Measurements from ENCODE around the gene SUPT4H1. TPM values are rescaled to one million over a fixed set of nuclear protein-coding genes. Genes with fewer than 3 reads are reported as not detected.

Gene SUPT4H1
- total RNA-seq, 1 experiment from 2014 or later, result 74.8 TPM

- ChIA-PET POLR2A (ENCODE audit: unreplicated experiment) (no interaction called here), CTCF (no interaction called here)
- Histone ChIP-seq H3K27me3 (ENCODE audit: insufficient read depth, low read depth) (peaks cover 1% of the 10 kb centered on the region; the same call in 1 of the 2 replicates), H3K36me3 (ENCODE audit: low read depth) (no peaks in the 10 kb centered on the region), H2AFZ (no peak overlapping the region), H3K4me1 (replicated peaks; ENCODE audit: insufficient read depth) (no peaks in the 10 kb centered on the region), H3K9me2 (ENCODE audit: insufficient read depth) (no peaks in the 10 kb centered on the region), H3K4me3 (no peak overlapping the region), H3K9me3 (ENCODE audit: insufficient read depth, low read depth) (no peaks in the 10 kb centered on the region), H3K4me2 (no peak overlapping the region), H3K27ac (no peak overlapping the region), H4K20me1 (ENCODE audit: insufficient read depth) (no peaks in the 10 kb centered on the region), H3F3A (ENCODE audit: insufficient read depth, low read depth) (no peaks in the 10 kb centered on the region; the same call in 1 of the 2 replicates), H3K79me2 (ENCODE audit: low read depth) (no peaks in the 10 kb centered on the region)
- DNase-seq, result no peak
- intact Hi-C loops (cut with micrococcal nuclease; ENCODE audit: unreplicated experiment), result no loop called here
- no TSS peak for BruUV-seq (replicated peaks)
- TF ChIP-seq EZH2 (IDR thresholded peaks at IDR 0.05; ENCODE audit: low read depth) (no peak), CTCF (conservative IDR thresholded peaks at IDR 0.05) (no peak)
These were observed 17.3 kb downstream of the SUPT4H1 start for GRCh38 chr17:58334661-58335060.

GRCh38 chr17:58334256-58334655, 17.7 kb downstream of the SUPT4H1 start:
- TF ChIP-seq EZH2 (IDR thresholded peaks at IDR 0.05; ENCODE audit: low read depth) (no peak), CTCF (conservative IDR thresholded peaks at IDR 0.05) (no peak)
- ChIA-PET CTCF (no interaction called here), POLR2A (ENCODE audit: unreplicated experiment) (interaction anchor here (0.6 kb wide), 1 partner anchor 9 kb away, joined by 6 read pairs; no protein-coding TSS in a partner anchor)
- BruUV-seq (replicated peaks), result no TSS peak
- no peaks in the 10 kb centered on the region for H3K79me2 ChIP-seq (ENCODE audit: low read depth)
- intact Hi-C loops (cut with micrococcal nuclease; ENCODE audit: unreplicated experiment), result no loop called here
- H3K4me3 ChIP-seq, result no peak overlapping the region
- H3K27me3 ChIP-seq (ENCODE audit: insufficient read depth, low read depth), result peaks cover 5% of the 10 kb centered on the region; the same call in 1 of the 2 replicates
- H2AFZ ChIP-seq, result no peak overlapping the region
- no peaks in the 10 kb centered on the region; the same call in 1 of the 2 replicates for H3F3A ChIP-seq (ENCODE audit: insufficient read depth, low read depth)
- no peaks in the 10 kb centered on the region for H3K9me3 ChIP-seq (ENCODE audit: insufficient read depth, low read depth)
- H3K36me3 ChIP-seq (ENCODE audit: low read depth), result no peaks in the 10 kb centered on the region
- no peak overlapping the region for H3K27ac ChIP-seq
- H3K4me2 ChIP-seq, result no peak overlapping the region
- H3K4me1 ChIP-seq (replicated peaks; ENCODE audit: insufficient read depth), result no peaks in the 10 kb centered on the region
- DNase-seq, result no peak
- H3K9me2 ChIP-seq (ENCODE audit: insufficient read depth), result no peaks in the 10 kb centered on the region
- H4K20me1 ChIP-seq (ENCODE audit: insufficient read depth), result no peaks in the 10 kb centered on the region

- H3K4me1 ChIP-seq (replicated peaks; ENCODE audit: insufficient read depth), result no peaks in the 10 kb centered on the region
- no peaks in the 10 kb centered on the region for H3K36me3 ChIP-seq (ENCODE audit: low read depth)
- H2AFZ ChIP-seq, result no peak overlapping the region
- no peaks in the 10 kb centered on the region for H4K20me1 ChIP-seq (ENCODE audit: insufficient read depth)
- H3K27ac ChIP-seq, result no peak overlapping the region
- no peak for TF ChIP-seq EZH2 (IDR thresholded peaks at IDR 0.05; ENCODE audit: low read depth)
- TF ChIP-seq CTCF (conservative IDR thresholded peaks at IDR 0.05), result no peak
- H3K4me2 ChIP-seq, result no peak overlapping the region
- POLR2A ChIA-PET (ENCODE audit: unreplicated experiment), result interaction anchor here (0.5 to 0.6 kb wide), 2 partner anchors 9 to 732 kb away, joined by 3 to 6 read pairs; no protein-coding TSS in a partner anchor
- H3F3A ChIP-seq (ENCODE audit: insufficient read depth, low read depth), result no peaks in the 10 kb centered on the region; the same call in 1 of the 2 replicates
- H3K9me3 ChIP-seq (ENCODE audit: insufficient read depth, low read depth), result no peaks in the 10 kb centered on the region
- no TSS peak for BruUV-seq (replicated peaks)
- H3K9me2 ChIP-seq (ENCODE audit: insufficient read depth), result no peaks in the 10 kb centered on the region
- H3K79me2 ChIP-seq (ENCODE audit: low read depth), result no peaks in the 10 kb centered on the region
- intact Hi-C loops (cut with micrococcal nuclease; ENCODE audit: unreplicated experiment), result no loop called here
- CTCF ChIA-PET, result no interaction called here
- no peak overlapping the region for H3K4me3 ChIP-seq
- no peak for DNase-seq
- H3K27me3 ChIP-seq (ENCODE audit: insufficient read depth, low read depth), result peaks cover 10% of the 10 kb centered on the region
These were observed 18.2 kb downstream of the SUPT4H1 start for GRCh38 chr17:58333736-58334207.
